IMR-90 (cell line): ENCODE measurements around the gene PPAT.

Experiments
- CHD1 ChIP-seq: IDR thresholded peaks from 2 replicates; pipeline ENCODE4 v1.6.1; 2012; ENCODE audit warnings: low read depth, low read length, improper control_type of control experiment
- FOS ChIP-seq: fragments of 150-350 bp; IDR thresholded peaks from 2 replicates; pipeline ENCODE4 v1.6.1; 2016; ENCODE audit warnings: low read depth, low read length
- MAZ ChIP-seq: IDR thresholded peaks from 2 replicates; pipeline ENCODE4 v1.6.1; 2012; ENCODE audit warnings: low read depth, mild to moderate bottlenecking, low read length, improper control_type of control experiment, moderate library complexity, borderline replicate concordance
- POLR2A ChIP-seq: IDR thresholded peaks from 2 replicates; pipeline ENCODE4 v1.6.1; 2012; ENCODE audit warnings: mild to moderate bottlenecking, low read depth, low read length
- RAD21 ChIP-seq: IDR thresholded peaks from 2 replicates; pipeline ENCODE4 v1.6.1; 2012; ENCODE audit warnings: low read length, improper control_type of control experiment
- RFX5 ChIP-seq: IDR thresholded peaks from 2 replicates; pipeline ENCODE4 v1.8.0; 2012; ENCODE audit warnings: low read depth, mild to moderate bottlenecking, low read length, moderate library complexity
- SMC3 ChIP-seq: fragments of 150-350 bp; IDR thresholded peaks from 2 replicates; pipeline ENCODE4 v1.6.1; 2016; ENCODE audit warnings: low read depth, mild to moderate bottlenecking, antibody characterized with exemption, low read length, moderate library complexity
- TF ChIP-seq, protein P1 (sequence below): conservative IDR thresholded peaks from 2 replicates; pipeline ENCODE4 v1.5.1; 2012; ENCODE audit warnings: mild to moderate bottlenecking, low read depth, low read length, improper control_type of control experiment

DNA sequence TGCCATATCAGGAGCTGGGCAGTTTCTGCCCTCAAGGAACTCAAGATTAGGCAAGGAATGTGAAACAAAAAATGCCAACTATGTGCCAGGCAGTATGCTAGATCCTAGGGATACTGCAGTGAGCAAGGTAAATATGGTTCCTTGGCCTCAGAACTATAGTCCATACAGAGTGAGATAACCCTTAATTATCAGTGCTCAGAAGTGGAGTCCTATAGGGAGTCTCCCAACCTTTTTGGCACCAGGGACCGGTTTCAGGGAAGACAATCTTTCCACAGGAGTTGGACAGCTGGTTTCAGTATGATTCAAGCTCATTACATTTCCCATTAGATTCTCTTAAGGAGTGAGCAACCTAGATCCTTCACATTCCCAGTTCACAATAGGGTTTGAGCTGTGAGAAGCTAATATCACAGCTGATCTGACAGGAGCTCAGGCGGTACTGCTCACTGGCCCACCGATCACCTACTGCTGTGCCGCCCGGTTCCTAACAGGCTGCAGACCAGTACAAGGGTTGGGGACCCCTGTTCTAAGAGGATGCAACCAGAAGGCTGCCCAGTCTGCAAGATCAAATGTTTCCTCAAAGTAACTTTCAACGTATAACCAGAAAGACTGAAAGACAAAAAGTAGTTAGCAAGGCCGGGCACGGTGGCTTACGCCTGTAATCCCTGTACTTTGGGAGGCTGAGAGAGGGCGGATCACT, 30.3 kb upstream of the PPAT start:
- TF ChIP-seq RAD21 (no peak), POLR2A (no peak), RFX5 (no peak), CHD1 (no peak), FOS (no peak), SMC3 (no peak), MAZ (no peak)
- TF ChIP-seq, protein P1, sequence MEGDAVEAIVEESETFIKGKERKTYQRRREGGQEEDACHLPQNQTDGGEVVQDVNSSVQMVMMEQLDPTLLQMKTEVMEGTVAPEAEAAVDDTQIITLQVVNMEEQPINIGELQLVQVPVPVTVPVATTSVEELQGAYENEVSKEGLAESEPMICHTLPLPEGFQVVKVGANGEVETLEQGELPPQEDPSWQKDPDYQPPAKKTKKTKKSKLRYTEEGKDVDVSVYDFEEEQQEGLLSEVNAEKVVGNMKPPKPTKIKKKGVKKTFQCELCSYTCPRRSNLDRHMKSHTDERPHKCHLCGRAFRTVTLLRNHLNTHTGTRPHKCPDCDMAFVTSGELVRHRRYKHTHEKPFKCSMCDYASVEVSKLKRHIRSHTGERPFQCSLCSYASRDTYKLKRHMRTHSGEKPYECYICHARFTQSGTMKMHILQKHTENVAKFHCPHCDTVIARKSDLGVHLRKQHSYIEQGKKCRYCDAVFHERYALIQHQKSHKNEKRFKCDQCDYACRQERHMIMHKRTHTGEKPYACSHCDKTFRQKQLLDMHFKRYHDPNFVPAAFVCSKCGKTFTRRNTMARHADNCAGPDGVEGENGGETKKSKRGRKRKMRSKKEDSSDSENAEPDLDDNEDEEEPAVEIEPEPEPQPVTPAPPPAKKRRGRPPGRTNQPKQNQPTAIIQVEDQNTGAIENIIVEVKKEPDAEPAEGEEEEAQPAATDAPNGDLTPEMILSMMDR = no peak
